Cardiac septum (tissue), 1 donor: ENCODE measurements around the gene TNFRSF4. TPM values are rescaled to one million over a fixed set of nuclear protein-coding genes. Genes with fewer than 3 reads are reported as not detected.

Experiments
- DNase-seq: peaks from one replicate; pipeline ENCODE4 v3.0.0-alpha.2; 2020; ENCODE audit warnings: low spot score
- intact Hi-C: fragments of 100-400 bp; cut with DNase I; formaldehyde crosslinking; loops from one replicate; pipeline ENCODE4 v1.14.0; 2022
- total RNA-seq: library from RNA; stranded (reverse); fragmentation: NEBNext Ultra II Directional; extraction: Animal tissue kit (Norgen Biotek cat#: 25700); gene quantifications from one replicate; pipeline ENCODE4 v1.2.1, GENCODE V29; 2021
- donor health status: DM: no; HTN: no; CAD: no.

TNFRSF4 gene
- total RNA-seq, 1 donor from 2014 or later: 4.3 TPM

GRCh38 chr1:1223321-1223720, 9.4 kb upstream of the TNFRSF4 start:
- DNase-seq: no peak
- intact Hi-C loops: no loop called here

GRCh38 chr1:1222575-1223225, 8.7 kb upstream of the TNFRSF4 start:
- intact Hi-C loops: no loop called here
- DNase-seq: no peak

- no peak for DNase-seq
Measured at GRCh38 chr1:1221887-1222574, 8.1 kb upstream of the TNFRSF4 start.

GRCh38 chr1:1220197-1220596, 6.2 kb upstream of the TNFRSF4 start:
- no peak for DNase-seq
- intact Hi-C loops: no loop called here

More at GRCh38 chr1:1221887-1222574, 8.1 kb upstream of the TNFRSF4 start:
- intact Hi-C loops: no loop called here

- DNase-seq: no peak
- intact Hi-C loops: no loop called here
Measured at GRCh38 chr1:1219341-1219740, 5.4 kb upstream of the TNFRSF4 start.

GRCh38 chr1:1218524-1219200, 4.7 kb upstream of the TNFRSF4 start:
- no peak for DNase-seq

GRCh38 chr1:1217621-1218523, 3.9 kb upstream of the TNFRSF4 start:
- intact Hi-C loops: no loop called here

More at GRCh38 chr1:1218524-1219200, 4.7 kb upstream of the TNFRSF4 start:
- intact Hi-C loops: no loop called here

GRCh38 chr1:1216770-1217620, 3.0 kb upstream of the TNFRSF4 start:
- intact Hi-C loops: no loop called here
- DNase-seq: no peak

More at GRCh38 chr1:1217621-1218523, 3.9 kb upstream of the TNFRSF4 start:
- no peak for DNase-seq

GRCh38 chr1:1215881-1216605, 2.1 kb upstream of the TNFRSF4 start:
- DNase-seq: no peak
- intact Hi-C loops: no loop called here

GRCh38 chr1:1215080-1215676, 1.2 kb upstream of the TNFRSF4 start:
- no peak for DNase-seq
- intact Hi-C loops: no loop called here

GRCh38 chr1:1212780-1213344, 1.1 kb downstream of the TNFRSF4 start:
- intact Hi-C loops: no loop called here
- DNase-seq: no peak

- DNase-seq: no peak
Measured at GRCh38 chr1:1211541-1212441, 2.2 kb downstream of the TNFRSF4 start.

GRCh38 chr1:1210726-1211540, 3.0 kb downstream of the TNFRSF4 start:
- intact Hi-C loops: no loop called here
- DNase-seq: no peak

More at GRCh38 chr1:1211541-1212441, 2.2 kb downstream of the TNFRSF4 start:
- intact Hi-C loops: no loop called here

GRCh38 chr1:1208713-1209433, 5.1 kb downstream of the TNFRSF4 start:
- DNase-seq: no peak
- intact Hi-C loops: loop anchor here (5.0 kb wide), 1 partner anchor 77 kb away; no protein-coding TSS in a partner anchor

GRCh38 chr1:1207571-1207892, 6.4 kb downstream of the TNFRSF4 start:
- DNase-seq: no peak
- intact Hi-C loops: loop anchor here (5.0 kb wide), 1 partner anchor 75 kb away; no protein-coding TSS in a partner anchor
